B cell (primary cell): ENCODE data around the gene PTPRN2. TPM values are rescaled to one million over a fixed set of nuclear protein-coding genes. Genes with fewer than 3 reads are reported as not detected.
"Not testable (repeated sequence)": the region's sequence is repeated elsewhere in the genome, so short reads cannot be mapped to it uniquely, and the experiment has no call there.

ENCODE experiments used
- ATAC-seq: fragments of 200-7000 bp; cut with Tn5 transposase; one replicate; pipeline ENCODE4 v1.10.0; 2021; ENCODE audit warnings: low read depth, mild to moderate bottlenecking, moderate number of reproducible peaks, moderate library complexity
- CTCF ChIA-PET: fragments of 350-600 bp; sonication (Branson Sonifier 250); formaldehyde crosslinking; loops from one replicate; lab custom pipeline; 2021; ENCODE audit warnings: antibody characterized with exemption, inconsistent platforms; lab: Charles Lee
- POLR2A ChIA-PET: fragments of 350-600 bp; sonication (Branson Sonifier 250); formaldehyde crosslinking; loops from one replicate; lab custom pipeline; 2021; ENCODE audit warnings: antibody characterized with exemption; lab: Charles Lee
- DNase-seq: peaks from one replicate; pipeline ENCODE4 v3.0.0; 2013
- H2AFZ ChIP-seq: 2 replicates; pipeline ENCODE4 v1.6.1; 2012; ENCODE audit warnings: mild to moderate bottlenecking, low read depth, low read length; ENCODE audit not compliant: insufficient read depth, poor library complexity, severe bottlenecking
- H3K27ac ChIP-seq, 2 donors: 1 replicate in 1 of 2; 2 replicates in 1 of 2; pipeline ENCODE4 v1.5.1; 2012 to 2013; ENCODE audit warnings: low read length in 2 of 2, mild to moderate bottlenecking in 2 of 2, moderate library complexity in 1 of 2
- H3K27me3 ChIP-seq, 4 experiments: fragments of 200-600 bp in 1 of 4; sonication (generic) in 1 of 4; replicated peaks in 1 of 4; 1 replicate in 2 of 4; 2 replicates in 2 of 4; pipeline versions ENCODE4 v1.6.1 to v1.7.0; 2013 to 2016; ENCODE audit warnings: low read length in 3 of 4, mild to moderate bottlenecking in 2 of 4, mixed read lengths in 1 of 4, moderate library complexity in 1 of 4; ENCODE audit not compliant: insufficient read depth in 4 of 4, control insufficient read depth in 3 of 4; ENCODE audit errors: control extremely low read depth in 1 of 4
- H3K36me3 ChIP-seq, 2 experiments: replicated peaks in 1 of 2; 1 replicate in 1 of 2; 2 replicates in 1 of 2; pipeline versions ENCODE4 v1.6.1 to v1.7.1; 2013; ENCODE audit warnings: low read length in 1 of 2; ENCODE audit not compliant: insufficient read depth in 2 of 2, control insufficient read depth in 1 of 2; ENCODE audit errors: control extremely low read depth in 1 of 2, extremely low read depth in 1 of 2
- H3K4me1 ChIP-seq, 2 donors: fragments of 200-600 bp in 1 of 2; sonication (generic) in 1 of 2; 1 replicate in 1 of 2; 2 replicates in 1 of 2; pipeline versions ENCODE4 v1.5.1 to v1.6.1; 2013 to 2017; ENCODE audit warnings: low read length in 2 of 2; ENCODE audit not compliant: control insufficient read depth in 2 of 2, insufficient read depth in 2 of 2
- H3K4me2 ChIP-seq: replicated peaks from 2 replicates; pipeline ENCODE3; 2012; ENCODE audit warnings: mild to moderate bottlenecking, low read depth, low read length; ENCODE audit not compliant: poor library complexity, severe bottlenecking
- H3K4me3 ChIP-seq, 5 experiments: fragments of 200-600 bp in 1 of 5; sonication (generic) in 1 of 5; 1 replicate in 3 of 5; 2 replicates in 2 of 5; pipeline versions ENCODE4 v1.5.1 to v1.7.0; 2011 to 2016; ENCODE audit warnings: low read length in 4 of 5, mild to moderate bottlenecking in 4 of 5, low read depth in 2 of 5, control low read depth in 1 of 5, moderate library complexity in 1 of 5; ENCODE audit not compliant: insufficient read depth in 1 of 5; ENCODE audit errors: control extremely low read depth in 1 of 5, extremely low read depth in 1 of 5
- H3K79me2 ChIP-seq: fragments of 200-600 bp; sonication (generic); one replicate; pipeline ENCODE4 v1.6.0; 2016; ENCODE audit warnings: low read length; ENCODE audit not compliant: control insufficient read depth, insufficient read depth
- H3K9ac ChIP-seq: fragments of 200-600 bp; sonication (generic); 2 replicates; pipeline ENCODE4 v1.6.1; 2017; ENCODE audit warnings: mild to moderate bottlenecking, low read length, moderate library complexity
- H3K9me3 ChIP-seq, 3 donors: one replicate each; pipeline versions ENCODE4 v1.6.1 to v1.7.1; 2013; ENCODE audit warnings: low read length in 2 of 3; ENCODE audit not compliant: control insufficient read depth in 2 of 3, insufficient read depth in 1 of 3; ENCODE audit errors: control extremely low read depth in 1 of 3
- H4K20me1 ChIP-seq: 2 replicates; pipeline ENCODE4 v1.6.0; 2012; ENCODE audit warnings: mild to moderate bottlenecking, low read length; ENCODE audit not compliant: insufficient read depth, control insufficient read depth, poor library complexity, severe bottlenecking
- H3K27ac Mint-ChIP-seq: one replicate; pipeline ENCODE4 v1.8.0; 2021; ENCODE audit warnings: mixed read lengths
- H3K27me3 Mint-ChIP-seq: one replicate; pipeline ENCODE4 v1.8.0; 2021; ENCODE audit warnings: mixed read lengths
- H3K4me1 Mint-ChIP-seq: one replicate; pipeline ENCODE4 v1.8.0; 2021; ENCODE audit warnings: mixed read lengths
- H3K4me3 Mint-ChIP-seq: one replicate; pipeline ENCODE4 v1.8.0; 2021; ENCODE audit warnings: mixed read lengths
- H3K9me3 Mint-ChIP-seq: one replicate; pipeline ENCODE4 v1.8.0; 2022; ENCODE audit warnings: mixed read lengths; ENCODE audit not compliant: insufficient read depth
- EZH2 ChIP-seq: IDR thresholded peaks from 2 replicates; pipeline ENCODE4 v1.6.1; 2012; ENCODE audit warnings: borderline replicate concordance, low read depth, mild to moderate bottlenecking, moderate library complexity, low read length; ENCODE audit not compliant: insufficient read depth, poor library complexity, severe bottlenecking
- WGBS: methylation state at CpG from one replicate; pipeline ENCODE4 v1.1.5; 2013; ENCODE audit warnings: missing lambda C conversion rate; ENCODE audit not compliant: insufficient coverage; 5-methylcytosine and 5-hydroxymethylcytosine counted together
- intact Hi-C: fragments of 100-400 bp; cut with micrococcal nuclease; formaldehyde crosslinking; loops from one replicate; pipeline ENCODE4 v1.10.0; 2022
- polyA plus RNA-seq: library from polyadenylated mRNA; depleted of rRNA; stranded (reverse); fragments of >200 nt; gene quantifications from 2 replicates; pipeline ENCODE4 v1.2.3, GENCODE V29; 2012
- total RNA-seq, 2 donors: library from RNA; stranded (reverse); fragments of 120-200 nt in 1 of 2; gene quantifications; 1 replicate in 1 of 2; 2 replicates in 1 of 2; pipeline versions ENCODE4 v1.2.3 to v1.2.4, GENCODE V29; 2013 to 2022
- TF ChIP-seq, protein P1 (sequence below): fragments of 200-600 bp; IDR thresholded peaks from one replicate; pipeline ENCODE4 v1.8.0; 2022; ENCODE audit warnings: antibody characterized with exemption, mild to moderate bottlenecking

The PTPRN2 gene
- total and polyA plus RNA-seq, 2 donors (not counting 1 experiment from before 2014, with no cell fraction given), result 2.0 to 5.0 TPM

DNA sequence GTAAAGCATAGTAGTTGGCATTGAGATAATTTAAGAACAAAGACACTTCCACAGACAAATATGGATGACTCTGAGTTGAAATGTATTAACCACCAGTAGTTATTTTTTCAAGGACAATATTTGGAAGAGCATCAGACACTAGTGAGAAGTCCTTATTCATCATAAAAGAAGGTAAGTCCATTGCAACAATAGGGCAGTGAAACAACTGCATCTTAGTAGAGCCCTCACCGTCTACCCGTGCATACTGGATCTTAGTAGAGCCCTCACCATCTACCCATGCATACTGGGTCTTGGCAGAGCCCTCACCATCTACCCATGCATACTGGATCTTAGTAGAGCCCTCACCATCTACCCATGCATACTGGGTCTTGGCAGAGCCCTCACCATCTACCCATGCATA is 892.0 kb downstream of the PTPRN2 start:
- H3K79me2 ChIP-seq, H3K36me3 ChIP-seq, H4K20me1 ChIP-seq, H3K4me3 ChIP-seq, CTCF ChIA-PET, ATAC-seq, H3K4me2 ChIP-seq, POLR2A ChIA-PET, intact Hi-C loops, H3K27ac Mint-ChIP-seq, H2AFZ ChIP-seq, H3K9me3 ChIP-seq, H3K27ac ChIP-seq, H3K4me1 Mint-ChIP-seq, H3K4me3 Mint-ChIP-seq, H3K9me3 Mint-ChIP-seq, DNase-seq, H3K4me1 ChIP-seq, H3K9ac ChIP-seq: not testable (repeated sequence)
- H3K27me3 ChIP-seq, result peaks cover 0 to 18% (median 5%) of the 10 kb centered on the region in 4 experiments
- peaks cover 19% of the 10 kb centered on the region for H3K27me3 Mint-ChIP-seq
- WGBS, result no CpG with 5 or more reads among the region's 2 CpGs

DNA sequence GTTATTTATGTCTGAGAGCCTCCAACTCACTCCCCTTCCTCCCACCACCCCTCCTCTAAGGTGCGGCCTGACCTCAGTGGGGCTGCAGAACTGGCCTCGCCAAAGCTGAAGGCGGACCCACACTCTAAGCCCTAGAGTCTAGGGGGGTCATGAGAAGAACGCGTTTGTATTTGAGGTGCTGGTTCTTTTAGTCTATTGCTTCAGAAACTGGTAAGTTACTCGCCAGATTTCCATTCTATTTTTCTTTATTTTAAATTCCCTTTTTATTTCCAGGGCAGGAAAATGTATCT is 893.3 kb downstream of the PTPRN2 start:
- Histone ChIP-seq H3K36me3 (no peaks in the 10 kb centered on the region), H3K27ac (no peak overlapping the region), H3K79me2 (no peaks in the 10 kb centered on the region), H3K9me3 (peaks cover 0 to 16% (median 2%) of the 10 kb centered on the region in 3 donors), H3K4me1 (peaks cover 4 to 8% of the 10 kb centered on the region in 2 donors), H3K9ac (no peak overlapping the region), H2AFZ (no peak overlapping the region), H3K4me2 (no peak overlapping the region), H3K4me3 (no peak overlapping the region), H4K20me1 (no peaks in the 10 kb centered on the region), H3K27me3 (peaks cover 0 to 29% (median 8%) of the 10 kb centered on the region in 4 experiments)
- ChIA-PET CTCF (no interaction called here), POLR2A (no interaction called here)
- intact Hi-C loops, result no loop called here
- TF ChIP-seq EZH2, result no peak
- TF ChIP-seq, protein P1, sequence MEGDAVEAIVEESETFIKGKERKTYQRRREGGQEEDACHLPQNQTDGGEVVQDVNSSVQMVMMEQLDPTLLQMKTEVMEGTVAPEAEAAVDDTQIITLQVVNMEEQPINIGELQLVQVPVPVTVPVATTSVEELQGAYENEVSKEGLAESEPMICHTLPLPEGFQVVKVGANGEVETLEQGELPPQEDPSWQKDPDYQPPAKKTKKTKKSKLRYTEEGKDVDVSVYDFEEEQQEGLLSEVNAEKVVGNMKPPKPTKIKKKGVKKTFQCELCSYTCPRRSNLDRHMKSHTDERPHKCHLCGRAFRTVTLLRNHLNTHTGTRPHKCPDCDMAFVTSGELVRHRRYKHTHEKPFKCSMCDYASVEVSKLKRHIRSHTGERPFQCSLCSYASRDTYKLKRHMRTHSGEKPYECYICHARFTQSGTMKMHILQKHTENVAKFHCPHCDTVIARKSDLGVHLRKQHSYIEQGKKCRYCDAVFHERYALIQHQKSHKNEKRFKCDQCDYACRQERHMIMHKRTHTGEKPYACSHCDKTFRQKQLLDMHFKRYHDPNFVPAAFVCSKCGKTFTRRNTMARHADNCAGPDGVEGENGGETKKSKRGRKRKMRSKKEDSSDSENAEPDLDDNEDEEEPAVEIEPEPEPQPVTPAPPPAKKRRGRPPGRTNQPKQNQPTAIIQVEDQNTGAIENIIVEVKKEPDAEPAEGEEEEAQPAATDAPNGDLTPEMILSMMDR, result no peak
- peaks cover 3% of the 10 kb centered on the region for H3K9me3 Mint-ChIP-seq
- ATAC-seq, result no peak
- H3K4me3 Mint-ChIP-seq, result no peak overlapping the region
- peaks cover 16% of the 10 kb centered on the region for H3K27me3 Mint-ChIP-seq
- WGBS, result no CpG with 5 or more reads among the region's 6 CpGs
- no peak overlapping the region for H3K27ac Mint-ChIP-seq
- peaks cover 8% of the 10 kb centered on the region for H3K4me1 Mint-ChIP-seq
- DNase-seq, result no peak
